ENCODE measurements around the gene CACNA1C. TPM values are rescaled to one million over a fixed set of nuclear protein-coding genes. Genes with fewer than 3 reads are reported as not detected.

The CACNA1C gene
- polyA plus RNA-seq, 1 of the 3 experiments (the other 2 are of a cell fraction): 1.5 TPM

DNA sequence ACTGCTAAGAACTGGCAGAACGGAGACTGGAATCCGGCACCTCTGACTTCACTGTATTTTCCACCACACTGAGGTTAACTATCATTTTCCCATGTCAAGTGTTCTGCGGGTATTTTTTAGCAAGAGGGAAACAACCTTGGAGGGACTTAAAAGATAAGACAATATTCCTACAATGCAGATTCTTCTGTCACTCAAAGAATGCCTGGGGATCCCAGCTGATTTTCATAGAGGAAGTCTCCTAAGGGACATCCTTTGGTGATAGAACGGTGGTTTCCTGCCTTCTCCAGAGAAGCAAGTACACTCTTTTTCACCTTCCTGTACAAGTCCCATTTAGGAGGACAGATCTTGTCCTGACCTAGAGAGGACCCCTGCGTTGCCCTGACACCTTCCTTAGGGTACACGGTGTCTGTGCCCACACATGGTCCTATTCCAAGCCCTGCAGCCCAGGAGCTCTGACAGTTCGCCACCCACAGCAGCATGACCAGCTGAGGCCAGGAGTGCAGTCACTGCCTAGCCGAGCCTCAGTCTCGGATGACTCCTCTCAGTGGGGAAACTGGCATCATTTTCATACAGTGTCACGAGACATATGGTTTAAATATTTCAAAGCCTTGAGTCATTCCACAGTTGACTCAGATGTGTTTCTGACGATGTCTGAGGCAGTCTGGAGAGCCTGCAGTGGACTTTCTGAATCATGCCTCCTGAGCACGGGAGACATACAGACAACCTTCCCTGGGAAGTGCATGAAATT, 560.7 kb downstream of the CACNA1C start (continued):
- TF ChIP-seq GABPA (IDR thresholded peaks at IDR 0.05; ENCODE audit: low read depth) (no peak), SMC3 (IDR thresholded peaks at IDR 0.05; ENCODE audit: low read depth, low read length) (no peak), POLR2AphosphoS5 (IDR thresholded peaks at IDR 0.05; ENCODE audit: low read depth, low read length) (peak; percentile 62; the same call in 1 of the 2 replicates), FOXM1 (IDR thresholded peaks at IDR 0.05; ENCODE audit: low read depth) (no peak), RFX5 (IDR thresholded peaks at IDR 0.05; ENCODE audit: low read length) (no peak), RXRA (IDR thresholded peaks at IDR 0.05; ENCODE audit: borderline replicate concordance, low read depth) (no peak)
- TF ChIP-seq, protein P1, sequence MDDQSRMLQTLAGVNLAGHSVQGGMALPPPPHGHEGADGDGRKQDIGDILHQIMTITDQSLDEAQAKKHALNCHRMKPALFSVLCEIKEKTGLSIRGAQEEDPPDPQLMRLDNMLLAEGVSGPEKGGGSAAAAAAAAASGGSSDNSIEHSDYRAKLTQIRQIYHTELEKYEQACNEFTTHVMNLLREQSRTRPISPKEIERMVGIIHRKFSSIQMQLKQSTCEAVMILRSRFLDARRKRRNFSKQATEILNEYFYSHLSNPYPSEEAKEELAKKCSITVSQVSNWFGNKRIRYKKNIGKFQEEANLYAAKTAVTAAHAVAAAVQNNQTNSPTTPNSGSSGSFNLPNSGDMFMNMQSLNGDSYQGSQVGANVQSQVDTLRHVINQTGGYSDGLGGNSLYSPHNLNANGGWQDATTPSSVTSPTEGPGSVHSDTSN (IDR thresholded peaks at IDR 0.05): peak; percentile 66
- TF ChIP-seq, protein P2, sequence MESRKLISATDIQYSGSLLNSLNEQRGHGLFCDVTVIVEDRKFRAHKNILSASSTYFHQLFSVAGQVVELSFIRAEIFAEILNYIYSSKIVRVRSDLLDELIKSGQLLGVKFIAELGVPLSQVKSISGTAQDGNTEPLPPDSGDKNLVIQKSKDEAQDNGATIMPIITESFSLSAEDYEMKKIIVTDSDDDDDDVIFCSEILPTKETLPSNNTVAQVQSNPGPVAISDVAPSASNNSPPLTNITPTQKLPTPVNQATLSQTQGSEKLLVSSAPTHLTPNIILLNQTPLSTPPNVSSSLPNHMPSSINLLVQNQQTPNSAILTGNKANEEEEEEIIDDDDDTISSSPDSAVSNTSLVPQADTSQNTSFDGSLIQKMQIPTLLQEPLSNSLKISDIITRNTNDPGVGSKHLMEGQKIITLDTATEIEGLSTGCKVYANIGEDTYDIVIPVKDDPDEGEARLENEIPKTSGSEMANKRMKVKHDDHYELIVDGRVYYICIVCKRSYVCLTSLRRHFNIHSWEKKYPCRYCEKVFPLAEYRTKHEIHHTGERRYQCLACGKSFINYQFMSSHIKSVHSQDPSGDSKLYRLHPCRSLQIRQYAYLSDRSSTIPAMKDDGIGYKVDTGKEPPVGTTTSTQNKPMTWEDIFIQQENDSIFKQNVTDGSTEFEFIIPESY (IDR thresholded peaks at IDR 0.05; ENCODE audit: borderline replicate concordance, low read depth): no peak

DNA sequence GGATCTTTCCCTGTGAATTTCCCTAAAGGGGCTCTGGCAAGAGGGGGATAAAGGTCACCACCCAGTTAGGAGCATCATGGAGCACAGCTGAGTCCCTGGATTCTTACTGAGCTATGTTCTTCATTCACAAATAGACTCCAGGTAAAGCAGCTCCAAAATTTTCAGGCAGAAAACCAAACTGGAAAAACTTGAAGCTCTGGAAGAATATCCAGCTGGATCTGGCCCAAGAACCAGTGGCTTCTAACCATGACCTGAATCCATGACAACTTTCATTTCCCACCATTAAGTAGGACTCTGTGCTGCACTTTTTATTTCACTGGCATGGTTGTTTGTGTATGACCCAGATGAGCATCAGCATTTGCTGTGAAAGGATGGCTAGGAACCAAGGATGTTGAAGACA, 561.6 kb downstream of the CACNA1C start:
- ChIA-PET POLR2A (no interaction called here), CTCF (no interaction called here)
- Histone ChIP-seq H3F3A (replicated peaks; ENCODE audit: insufficient read depth) (peaks cover 16% of the 10 kb centered on the region), H3K4me3 (ENCODE audit: low read depth in 2 of 2, low read length in 1 of 2) (no peak overlapping the region), H2AFZ (ENCODE audit: low read depth) (0 out of 2 replicates have a peak overlapping the region, but pooled peaks have one; percentile 13), H3K9me2 (no peaks in the 10 kb centered on the region), H3K27ac (ENCODE audit: low read depth in 2 of 2, low read length in 1 of 2) (peak overlapping the region in 1 of 2 experiments; percentile 84; a peak in 2 of 4 replicates), H3K79me2 (ENCODE audit: insufficient read depth) (no peaks in the 10 kb centered on the region), H3K9ac (peak overlapping the region; percentile 10; the same call in 1 of the 2 replicates), H3K27me3 (ENCODE audit: insufficient read depth) (no peaks in the 10 kb centered on the region), H3K36me3 (replicated peaks in 1 of 2; ENCODE audit: control insufficient read depth in 1 of 2, insufficient read depth in 2 of 2, low read length in 1 of 2) (no peaks in the 10 kb centered on the region), H3K9me3 (no peaks in the 10 kb centered on the region), H4K20me1 (ENCODE audit: insufficient read depth) (no peaks in the 10 kb centered on the region), H3K4me2 (peak overlapping the region; percentile 48; the same call in 1 of the 2 replicates), H3K4me1 (ENCODE audit: control insufficient read depth in 1 of 2, insufficient read depth in 2 of 2, low read depth in 1 of 2, low read length in 1 of 2) (peaks cover 0 to 5% of the 10 kb centered on the region in 2 experiments; a peak in 1 of 4 replicates)
- DNase-seq: no peak
- TF ChIP-seq YY1 (IDR thresholded peaks at IDR 0.05; ENCODE audit: low read depth) (no peak), MEF2A (IDR thresholded peaks at IDR 0.05; ENCODE audit: borderline replicate concordance, low read depth) (no peak), SIN3A (IDR thresholded peaks at IDR 0.05; ENCODE audit: borderline replicate concordance, low read depth, low read length) (no peak), RCOR1 (IDR thresholded peaks at IDR 0.05; ENCODE audit: low read length) (no peak), ELF1 (IDR thresholded peaks at IDR 0.05) (no peak), EP300 (IDR thresholded peaks at IDR 0.05; ENCODE audit: borderline replicate concordance in 1 of 2, low read depth in 1 of 2, low read length in 1 of 2) (no peak), RXRA (IDR thresholded peaks at IDR 0.05; ENCODE audit: borderline replicate concordance, low read depth) (no peak), CHD2 (IDR thresholded peaks at IDR 0.05; ENCODE audit: low read length, partially characterized antibody) (no peak), SMC3 (IDR thresholded peaks at IDR 0.05; ENCODE audit: low read depth, low read length) (no peak), NFIC (IDR thresholded peaks at IDR 0.05; ENCODE audit: borderline replicate concordance) (no peak), TAF1 (IDR thresholded peaks at IDR 0.05; ENCODE audit: borderline replicate concordance, low read depth, low read length) (no peak), MXI1 (IDR thresholded peaks at IDR 0.05; ENCODE audit: low read depth, low read length) (no peak)
- TF ChIP-seq, protein P3, sequence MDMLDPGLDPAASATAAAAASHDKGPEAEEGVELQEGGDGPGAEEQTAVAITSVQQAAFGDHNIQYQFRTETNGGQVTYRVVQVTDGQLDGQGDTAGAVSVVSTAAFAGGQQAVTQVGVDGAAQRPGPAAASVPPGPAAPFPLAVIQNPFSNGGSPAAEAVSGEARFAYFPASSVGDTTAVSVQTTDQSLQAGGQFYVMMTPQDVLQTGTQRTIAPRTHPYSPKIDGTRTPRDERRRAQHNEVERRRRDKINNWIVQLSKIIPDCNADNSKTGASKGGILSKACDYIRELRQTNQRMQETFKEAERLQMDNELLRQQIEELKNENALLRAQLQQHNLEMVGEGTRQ (IDR thresholded peaks at IDR 0.05; ENCODE audit: borderline replicate concordance, low read depth, low read length): no peak
- TF ChIP-seq, protein P4, sequence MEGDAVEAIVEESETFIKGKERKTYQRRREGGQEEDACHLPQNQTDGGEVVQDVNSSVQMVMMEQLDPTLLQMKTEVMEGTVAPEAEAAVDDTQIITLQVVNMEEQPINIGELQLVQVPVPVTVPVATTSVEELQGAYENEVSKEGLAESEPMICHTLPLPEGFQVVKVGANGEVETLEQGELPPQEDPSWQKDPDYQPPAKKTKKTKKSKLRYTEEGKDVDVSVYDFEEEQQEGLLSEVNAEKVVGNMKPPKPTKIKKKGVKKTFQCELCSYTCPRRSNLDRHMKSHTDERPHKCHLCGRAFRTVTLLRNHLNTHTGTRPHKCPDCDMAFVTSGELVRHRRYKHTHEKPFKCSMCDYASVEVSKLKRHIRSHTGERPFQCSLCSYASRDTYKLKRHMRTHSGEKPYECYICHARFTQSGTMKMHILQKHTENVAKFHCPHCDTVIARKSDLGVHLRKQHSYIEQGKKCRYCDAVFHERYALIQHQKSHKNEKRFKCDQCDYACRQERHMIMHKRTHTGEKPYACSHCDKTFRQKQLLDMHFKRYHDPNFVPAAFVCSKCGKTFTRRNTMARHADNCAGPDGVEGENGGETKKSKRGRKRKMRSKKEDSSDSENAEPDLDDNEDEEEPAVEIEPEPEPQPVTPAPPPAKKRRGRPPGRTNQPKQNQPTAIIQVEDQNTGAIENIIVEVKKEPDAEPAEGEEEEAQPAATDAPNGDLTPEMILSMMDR (IDR thresholded peaks at IDR 0.05): no peak
- TF ChIP-seq, protein P5, sequence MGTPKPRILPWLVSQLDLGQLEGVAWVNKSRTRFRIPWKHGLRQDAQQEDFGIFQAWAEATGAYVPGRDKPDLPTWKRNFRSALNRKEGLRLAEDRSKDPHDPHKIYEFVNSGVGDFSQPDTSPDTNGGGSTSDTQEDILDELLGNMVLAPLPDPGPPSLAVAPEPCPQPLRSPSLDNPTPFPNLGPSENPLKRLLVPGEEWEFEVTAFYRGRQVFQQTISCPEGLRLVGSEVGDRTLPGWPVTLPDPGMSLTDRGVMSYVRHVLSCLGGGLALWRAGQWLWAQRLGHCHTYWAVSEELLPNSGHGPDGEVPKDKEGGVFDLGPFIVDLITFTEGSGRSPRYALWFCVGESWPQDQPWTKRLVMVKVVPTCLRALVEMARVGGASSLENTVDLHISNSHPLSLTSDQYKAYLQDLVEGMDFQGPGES (IDR thresholded peaks at IDR 0.05; ENCODE audit: low read depth, low read length): no peak
- TF ChIP-seq, protein P2 (IDR thresholded peaks at IDR 0.05; ENCODE audit: borderline replicate concordance, low read depth): no peak
